Stimulated activated CD8-positive, alpha-beta memory T cell treated with anti-CD3 and anti-CD28 coated beads, Interleukin-4, amount 100 ng/mL, for 1 hour (primary cell): ENCODE results near the gene PRKAR2B.
"Not testable (repeated sequence)": the region's sequence is repeated elsewhere in the genome, so short reads cannot be mapped to it uniquely, and the experiment has no call there.

Experiments used
- DNase-seq, 2 donors: peaks; one replicate each; pipeline ENCODE4 v3.0.0-alpha.2; 2020; ENCODE audit warnings: low read depth in 2 of 2, low spot score in 1 of 2

PRKAR2B gene

GRCh38 chr7:107115762-107116540, 71.4 kb downstream of the PRKAR2B start:
- DNase-seq, result no peak

GRCh38 chr7:107118109-107118900, 73.8 kb downstream of the PRKAR2B start:
- DNase-seq, result no peak

GRCh38 chr7:107119376-107120105, 75.0 kb downstream of the PRKAR2B start:
- DNase-seq, result no peak

GRCh38 chr7:107122486-107122911, 78.0 kb downstream of the PRKAR2B start:
- no peak for DNase-seq

GRCh38 chr7:107123392-107123791, 78.9 kb downstream of the PRKAR2B start:
- no peak for DNase-seq

- no peak for DNase-seq
Measured at GRCh38 chr7:107125475-107125874, 81.0 kb downstream of the PRKAR2B start.

- no peak for DNase-seq
Measured at GRCh38 chr7:107128217-107128616, 83.7 kb downstream of the PRKAR2B start.

- no peak for DNase-seq
Measured at GRCh38 chr7:107128748-107129147, 84.2 kb downstream of the PRKAR2B start.

GRCh38 chr7:107130487-107131220, 86.1 kb downstream of the PRKAR2B start:
- no peak for DNase-seq

GRCh38 chr7:107133396-107133795, 88.9 kb downstream of the PRKAR2B start:
- no peak for DNase-seq

GRCh38 chr7:107138696-107139420, 94.4 kb downstream of the PRKAR2B start:
- DNase-seq, result no peak

- not testable (repeated sequence) for DNase-seq
Measured at GRCh38 chr7:107143875-107144274, 99.4 kb downstream of the PRKAR2B start.

- DNase-seq, result no peak
Measured at GRCh38 chr7:107145067-107145838, 100.7 kb downstream of the PRKAR2B start.

GRCh38 chr7:107147464-107148393, 103.2 kb downstream of the PRKAR2B start:
- DNase-seq, result no peak

GRCh38 chr7:107148721-107149120, 104.2 kb downstream of the PRKAR2B start:
- DNase-seq, result no peak

- DNase-seq, result no peak
Measured at GRCh38 chr7:107149863-107150262, 105.4 kb downstream of the PRKAR2B start.

GRCh38 chr7:107150375-107151073, 106.0 kb downstream of the PRKAR2B start:
- DNase-seq, result peak; percentile 56 to 60

GRCh38 chr7:107151538-107151937, 107.0 kb downstream of the PRKAR2B start:
- DNase-seq, result no peak
